Omental fat pad (tissue), 4 donors: Measurements from ENCODE around the gene FOXK1. TPM values are rescaled to one million over a fixed set of nuclear protein-coding genes. Genes with fewer than 3 reads are reported as not detected.

Experiments used
- ATAC-seq: fragments of 150-250 bp; one replicate; pipeline ENCODE4 v1.9.1; 2016; ENCODE audit warnings: mild to moderate bottlenecking, moderate library complexity; ENCODE audit not compliant: low FRiP score
- DNase-seq: peaks from one replicate; pipeline ENCODE4 v3.0.0-alpha.2; 2019; ENCODE audit warnings: low spot score
- total RNA-seq, 4 donors: library from RNA; depleted of rRNA; stranded (reverse); fragments of >200 nt; gene quantifications; one replicate each; pipeline ENCODE4 v1.1.0, GENCODE V29; 2016
- TF ChIP-seq, protein P1 (sequence below), 3 donors: fragments of 450-650 bp; IDR thresholded peaks; one replicate each; pipeline ENCODE4 v1.5.1; 2016 to 2017; ENCODE audit warnings: antibody characterized with exemption in 3 of 3, mild to moderate bottlenecking in 3 of 3, moderate library complexity in 2 of 3

Gene FOXK1
- total RNA-seq, 4 donors from 2014 or later: 10.8 to 35.0 (median 20.4) TPM

DNA sequence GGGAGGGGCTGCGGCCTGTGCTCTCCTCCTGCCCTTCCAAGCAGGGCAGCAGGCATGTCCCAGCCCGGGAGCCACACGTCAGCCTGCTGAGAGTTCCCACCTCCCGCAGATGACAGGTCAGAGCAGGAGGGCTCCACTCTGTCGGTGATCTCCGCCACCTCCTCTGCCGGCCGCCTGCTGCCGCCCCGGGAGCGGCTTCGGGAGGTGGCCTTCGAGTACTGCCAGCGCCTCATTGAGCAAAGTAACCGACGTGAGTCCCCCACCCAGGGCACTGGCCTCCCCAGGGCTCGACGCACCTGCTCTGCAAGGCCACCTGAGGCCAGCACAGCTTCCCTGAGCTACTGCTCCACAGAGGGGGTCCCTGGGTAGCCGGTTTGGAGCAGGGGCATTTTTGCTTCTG lies 102.7 kb downstream of the FOXK1 start:
- TF ChIP-seq, protein P1, sequence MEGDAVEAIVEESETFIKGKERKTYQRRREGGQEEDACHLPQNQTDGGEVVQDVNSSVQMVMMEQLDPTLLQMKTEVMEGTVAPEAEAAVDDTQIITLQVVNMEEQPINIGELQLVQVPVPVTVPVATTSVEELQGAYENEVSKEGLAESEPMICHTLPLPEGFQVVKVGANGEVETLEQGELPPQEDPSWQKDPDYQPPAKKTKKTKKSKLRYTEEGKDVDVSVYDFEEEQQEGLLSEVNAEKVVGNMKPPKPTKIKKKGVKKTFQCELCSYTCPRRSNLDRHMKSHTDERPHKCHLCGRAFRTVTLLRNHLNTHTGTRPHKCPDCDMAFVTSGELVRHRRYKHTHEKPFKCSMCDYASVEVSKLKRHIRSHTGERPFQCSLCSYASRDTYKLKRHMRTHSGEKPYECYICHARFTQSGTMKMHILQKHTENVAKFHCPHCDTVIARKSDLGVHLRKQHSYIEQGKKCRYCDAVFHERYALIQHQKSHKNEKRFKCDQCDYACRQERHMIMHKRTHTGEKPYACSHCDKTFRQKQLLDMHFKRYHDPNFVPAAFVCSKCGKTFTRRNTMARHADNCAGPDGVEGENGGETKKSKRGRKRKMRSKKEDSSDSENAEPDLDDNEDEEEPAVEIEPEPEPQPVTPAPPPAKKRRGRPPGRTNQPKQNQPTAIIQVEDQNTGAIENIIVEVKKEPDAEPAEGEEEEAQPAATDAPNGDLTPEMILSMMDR (IDR thresholded peaks at IDR 0.05): no peak
- no peak for DNase-seq
- ATAC-seq: no peak

DNA sequence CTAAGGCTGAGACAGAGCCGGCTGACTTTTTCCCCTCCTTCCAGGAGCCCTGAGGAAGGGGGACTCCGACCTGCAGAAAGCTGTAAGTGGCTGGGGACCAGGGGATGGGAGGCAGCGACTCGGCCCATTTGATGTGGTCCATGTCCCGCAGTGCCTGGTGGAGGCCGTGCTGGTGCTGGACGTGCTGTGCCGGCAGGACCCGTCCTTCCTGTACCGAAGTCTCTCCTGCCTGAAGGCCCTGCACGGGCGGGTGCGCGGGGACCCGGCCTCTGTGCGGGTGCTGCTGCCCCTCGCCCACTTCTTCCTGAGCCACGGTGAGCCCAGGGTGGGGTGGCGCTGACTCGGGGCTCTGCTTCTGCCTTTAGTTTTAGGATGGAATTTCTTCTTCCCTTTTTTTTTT lies 103.3 kb downstream of the FOXK1 start:
- DNase-seq (no peak), ATAC-seq (no peak)
- TF ChIP-seq, protein P1 (IDR thresholded peaks at IDR 0.05): no peak

DNA sequence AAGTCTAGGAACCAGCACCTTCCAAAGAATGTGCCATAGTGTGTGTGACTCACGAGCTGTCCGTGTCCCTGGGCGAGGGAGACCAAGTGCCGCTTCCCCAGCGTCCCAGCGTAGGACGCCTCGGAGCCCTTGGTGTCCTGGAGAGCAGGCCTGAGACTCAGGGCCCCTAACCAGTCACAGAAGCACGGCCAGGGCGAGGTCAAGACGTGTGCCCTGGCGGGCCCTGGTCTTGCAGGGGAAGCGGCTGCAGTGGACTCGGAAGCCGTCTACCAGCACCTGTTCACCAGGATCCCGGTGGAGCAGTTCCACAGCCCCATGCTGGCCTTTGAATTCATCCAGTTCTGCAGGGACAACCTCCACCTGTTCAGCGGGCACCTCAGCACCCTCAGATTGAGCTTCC lies 103.9 kb downstream of the FOXK1 start:
- DNase-seq (no peak), ATAC-seq (no peak)
- TF ChIP-seq, protein P1 (IDR thresholded peaks at IDR 0.05): no peak

DNA sequence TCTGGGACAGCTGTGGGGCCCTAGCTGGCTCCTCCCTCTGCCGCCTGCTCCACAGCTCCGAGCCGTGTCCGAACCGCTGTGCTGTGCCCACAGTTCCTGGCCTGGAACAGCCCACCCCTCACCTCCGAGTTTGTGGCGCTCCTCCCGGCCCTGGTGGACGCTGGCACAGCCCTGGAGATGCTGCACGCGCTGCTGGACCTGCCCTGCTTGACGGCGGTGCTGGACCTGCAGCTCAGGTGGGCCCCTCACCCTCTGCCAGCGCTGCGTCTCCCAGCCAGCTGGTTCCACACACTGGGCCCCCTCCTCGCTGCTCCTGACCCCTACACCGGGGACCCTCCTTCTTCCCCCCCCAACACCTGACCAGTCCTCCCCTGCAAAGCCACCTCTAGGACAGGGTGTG lies 105.4 kb downstream of the FOXK1 start:
- TF ChIP-seq, protein P1 (IDR thresholded peaks at IDR 0.05): no peak
- no peak for DNase-seq
- ATAC-seq: no peak

DNA sequence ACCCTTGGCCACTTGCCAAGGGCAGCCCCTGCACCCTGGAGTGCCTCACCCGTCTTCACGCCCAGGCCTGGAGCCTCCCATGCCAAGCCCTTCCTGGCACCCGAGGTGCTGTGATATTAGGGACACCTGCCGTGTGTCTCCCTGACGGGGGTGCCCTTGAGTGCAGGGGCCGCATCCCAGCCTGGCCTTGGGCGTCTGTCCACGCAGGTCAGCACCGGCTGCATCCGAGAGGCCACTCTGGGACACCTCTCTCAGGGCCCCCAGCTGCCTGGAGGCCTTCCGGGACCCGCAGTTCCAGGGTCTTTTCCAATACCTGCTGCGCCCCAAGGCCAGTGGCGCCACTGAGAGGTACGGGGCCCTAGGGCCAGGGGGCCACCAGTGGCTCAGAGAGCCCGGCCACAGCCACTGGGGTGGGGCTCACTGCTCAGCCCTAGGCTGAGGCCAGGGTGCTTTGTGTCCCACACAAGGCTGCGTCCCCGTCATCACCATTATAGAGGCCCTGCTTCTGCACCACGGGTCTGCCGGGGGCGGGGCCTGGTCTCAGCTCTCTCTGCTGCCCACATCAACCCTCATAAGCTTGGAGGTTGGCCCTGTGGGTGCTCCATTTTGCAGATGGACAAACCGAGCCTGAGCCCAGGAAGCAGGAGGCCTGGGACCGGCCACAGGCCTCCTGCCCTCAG lies 106.0 kb downstream of the FOXK1 start:
- DNase-seq (no peak), ATAC-seq (no peak)
- TF ChIP-seq, protein P1 (IDR thresholded peaks at IDR 0.05): no peak

DNA sequence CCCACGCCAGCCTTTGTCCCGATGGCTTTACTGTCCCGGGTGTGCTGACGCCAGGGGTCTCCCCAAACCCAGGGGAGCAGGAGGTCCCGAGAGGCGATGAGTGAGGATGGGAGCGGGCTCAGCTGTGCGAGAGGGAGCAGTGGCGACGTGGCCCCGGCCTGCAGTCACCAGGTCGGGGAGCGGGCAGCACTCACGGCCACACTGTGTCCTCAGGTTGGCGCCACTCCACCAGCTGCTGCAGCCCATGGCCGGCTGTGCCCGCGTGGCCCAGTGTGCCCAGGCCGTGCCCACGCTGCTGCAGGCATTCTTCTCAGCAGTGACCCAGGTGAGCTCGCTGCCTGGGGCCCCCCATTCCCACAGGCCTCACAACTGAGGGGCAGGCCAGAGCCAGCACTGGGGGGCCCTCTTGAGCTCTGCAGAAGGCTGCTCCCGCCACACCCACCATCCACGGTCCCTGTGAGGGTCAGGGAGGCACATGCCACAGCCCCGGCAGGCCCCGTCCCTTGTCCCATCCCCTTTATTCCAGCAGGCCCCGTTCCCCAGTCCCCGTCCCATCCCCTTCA lies 106.6 kb downstream of the FOXK1 start:
- DNase-seq: no peak
- ATAC-seq: no peak
- TF ChIP-seq, protein P1 (IDR thresholded peaks at IDR 0.05): no peak
